HepG2 (cell line): ENCODE measurements around the gene BCAS2. TPM values are rescaled to one million over a fixed set of nuclear protein-coding genes. Genes with fewer than 3 reads are reported as not detected.

Experiments used
- ATAC-seq: fragments of 200-7000 bp; cut with Tn5 transposase; 3 replicates; pipeline ENCODE4 v1.9.1; 2020; ENCODE audit warnings: mild to moderate bottlenecking, moderate library complexity
- BruUV-seq: library from RNA; stranded (reverse); fragments of 400-500 nt; replicated peaks from 2 replicates; lab custom pipeline; 2021; lab: Mats Ljungman, UMichigan
- CTCF ChIA-PET: fragments of 300-600 bp; formaldehyde crosslinking; extraction: SDS; loops from one replicate; lab custom pipeline; 2021; ENCODE audit warnings: low total read pairs, inconsistent platforms, low intra/inter-chr PET ratio; lab: Yijun Ruan, JAX
- POLR2A ChIA-PET: fragments of 350-600 bp; sonication (Branson Sonifier 250); formaldehyde crosslinking; loops from one replicate; lab custom pipeline; 2020; ENCODE audit warnings: antibody characterized with exemption, inconsistent platforms; lab: Yijun Ruan, JAX
- DNase-seq: peaks from one replicate; pipeline ENCODE4 v3.0.0-alpha.2; 2015; ENCODE audit warnings: low spot score
- FAIRE-seq: peaks from 3 replicates; lab custom pipeline; 2011; peaks lifted over from hg19 to GRCh38; lab: Jason Lieb, UNC
- H2AFZ ChIP-seq: one replicate; pipeline ENCODE4 v1.6.1; 2011; ENCODE audit warnings: low read length, inconsistent platforms
- H3K27ac ChIP-seq: fragments of 300-600 bp; 3 replicates; pipeline ENCODE4 v1.8.0; 2011; ENCODE audit warnings: mixed run types, mild to moderate bottlenecking, mixed read lengths, low read length, inconsistent platforms; ENCODE audit not compliant: insufficient read depth; ENCODE audit errors: extremely low read length
- H3K27me3 ChIP-seq, 2 experiments: fragments of 200-600 bp in 1 of 2; 2 replicates in 1 of 2; 3 replicates in 1 of 2; pipeline versions ENCODE4 v1.6.0 to v1.8.0; 2011; ENCODE audit warnings: low read length in 2 of 2, mild to moderate bottlenecking in 2 of 2, moderate library complexity in 2 of 2, inconsistent platforms in 1 of 2; ENCODE audit not compliant: insufficient read depth in 2 of 2, control insufficient read depth in 1 of 2
- H3K36me3 ChIP-seq, 2 experiments: fragments of 200-600 bp in 1 of 2; replicated peaks in 1 of 2; 2 replicates in 1 of 2; 3 replicates in 1 of 2; pipeline versions ENCODE4 v1.5.1 to v1.8.0; 2011; ENCODE audit warnings: low read length in 2 of 2, inconsistent platforms in 1 of 2; ENCODE audit not compliant: insufficient read depth in 2 of 2, control insufficient read depth in 1 of 2
- H3K4me1 ChIP-seq: 2 replicates; pipeline ENCODE4 v1.5.1; 2012; ENCODE audit warnings: low read length, inconsistent platforms; ENCODE audit not compliant: insufficient read depth
- H3K4me2 ChIP-seq: 2 replicates; pipeline ENCODE4 v1.6.0; 2011; ENCODE audit warnings: low read depth, low read length, inconsistent platforms
- H3K4me3 ChIP-seq, 3 experiments: fragments of 200-600 bp in 1 of 3; sonication (generic), shearing (Covaris generic) in 1 of 3; replicated peaks in 1 of 3; 2 replicates each; pipeline ENCODE4 v1.5.1; 2011 to 2016; ENCODE audit warnings: low read length in 3 of 3, inconsistent platforms in 2 of 3, low read depth in 2 of 3, mild to moderate bottlenecking in 2 of 3, control low read depth in 1 of 3, mixed read lengths in 1 of 3; ENCODE audit not compliant: insufficient read depth in 1 of 3
- H3K79me2 ChIP-seq: one replicate; pipeline ENCODE4 v1.6.1; 2011; ENCODE audit warnings: low read length, inconsistent platforms; ENCODE audit not compliant: insufficient read depth
- H3K9ac ChIP-seq: 2 replicates; pipeline ENCODE4 v1.6.0; 2011; ENCODE audit warnings: mild to moderate bottlenecking, low read depth, low read length, inconsistent platforms; ENCODE audit not compliant: insufficient read depth
- H3K9me3 ChIP-seq: 2 replicates; pipeline ENCODE4 v1.5.1; 2012; ENCODE audit warnings: mild to moderate bottlenecking, low read length
- H4K20me1 ChIP-seq: 2 replicates; pipeline ENCODE4 v1.6.0; 2011; ENCODE audit warnings: inconsistent platforms, mild to moderate bottlenecking, low read length, moderate library complexity; ENCODE audit not compliant: insufficient read depth
- PRMT3 ChIP-seq: sonication (generic); formaldehyde crosslinking; IDR thresholded peaks from 2 replicates; pipeline ENCODE4 v1.8.1; 2022; ENCODE audit warnings: low read depth, mild to moderate bottlenecking, moderate library complexity, missing genetic modification reagents, borderline replicate concordance
- ZBTB10 ChIP-seq: sonication (generic); formaldehyde crosslinking; IDR thresholded peaks from 2 replicates; pipeline ENCODE4 v1.4.0; 2020; ENCODE audit warnings: missing genetic modification reagents, borderline replicate concordance
- ZNF3 ChIP-seq: IDR thresholded peaks from 2 replicates; pipeline ENCODE4 v1.7.0; 2017; ENCODE audit warnings: inconsistent platforms
- ZSCAN25 ChIP-seq: sonication (generic); formaldehyde crosslinking; IDR thresholded peaks from 2 replicates; pipeline ENCODE4 v1.8.0; 2022; ENCODE audit warnings: mild to moderate bottlenecking, missing genetic modification reagents
- WGBS: methylation state at CpG from one replicate; pipeline ENCODE4 v1.1.6; 2017; ENCODE audit warnings: low lambda C conversion rate; 5-methylcytosine and 5-hydroxymethylcytosine counted together
- in situ Hi-C: cut with HindIII; loops from 2 replicates; pipeline ENCODE4 v1.10.0; 2017; ENCODE audit warnings: low pct_unique_long_range_greater_than_20kb; ENCODE audit not compliant: extremely low pct_ligation_motif_present
- intact Hi-C: fragments of 100-400 bp; cut with micrococcal nuclease; formaldehyde crosslinking; loops from one replicate; pipeline ENCODE4 v1.10.0; 2022; ENCODE audit not compliant: unreplicated experiment
- polyA plus RNA-seq, 8 experiments: library from polyadenylated mRNA; depleted of rRNA in 3 of 8; stranded (reverse) in 7 of 8; unstranded in 1 of 8; fragments of >200 nt; fragmentation: Illumina TruSeq in 4 of 8; extraction: Trizol in 4 of 8; gene quantifications; 2 replicates each; pipeline versions ENCODE4 v1.2.1 to v1.2.3, GENCODE V29; 2011 to 2016; ENCODE audit warnings: low read depth in 4 of 8, missing spikeins in 1 of 8, mixed read lengths in 1 of 8; ENCODE audit not compliant: insufficient read depth in 1 of 8
- total RNA-seq, 5 experiments: library from RNA; depleted of rRNA; stranded (reverse); fragments of >200 nt; fragmentation: Illumina TruSeq; extraction: Trizol; gene quantifications; 2 replicates each; pipeline ENCODE4 v1.2.3, GENCODE V29; 2016; ENCODE audit warnings: low read depth in 1 of 5
- TF ChIP-seq, protein P1 (sequence below): sonication (generic); formaldehyde crosslinking; IDR thresholded peaks from 2 replicates; pipeline ENCODE4 v1.8.1; 2023; ENCODE audit warnings: missing genetic modification reagents, inconsistent platforms, borderline replicate concordance

The BCAS2 gene
- total and polyA plus RNA-seq, 2 of the 13 experiments (the other 11 are each of a cell fraction or from before 2014, with no cell fraction given), result 18.0 to 47.4 TPM

DNA sequence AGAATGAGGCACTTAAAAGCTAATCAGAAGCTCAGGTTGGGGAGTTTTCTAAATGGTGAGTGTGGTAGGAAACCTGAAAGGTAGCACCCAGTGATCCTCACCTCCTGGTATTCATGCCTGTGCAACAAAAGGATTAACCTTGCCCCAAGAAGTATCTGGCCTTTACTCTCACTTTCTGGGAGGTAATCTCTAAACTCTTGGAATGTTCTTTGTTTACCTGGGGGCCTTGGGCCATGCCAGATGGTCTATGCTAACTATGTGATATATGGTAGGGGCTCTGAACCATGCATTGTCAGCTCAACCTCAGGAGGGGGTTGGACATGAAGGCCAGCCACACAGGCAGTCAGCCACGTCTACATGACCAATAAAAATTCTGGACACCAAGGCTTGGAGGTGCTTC, 46.0 kb downstream of the BCAS2 start (continued):
- no peak for TF ChIP-seq ZBTB10 (CRISPR knock-in tag)

GRCh38 chr1:114531094-114531493, 50.3 kb downstream of the BCAS2 start:
- Histone ChIP-seq H3K4me1 (no peaks in the 10 kb centered on the region), H3K4me3 (no peak overlapping the region), H2AFZ (no peak overlapping the region), H3K79me2 (no peaks in the 10 kb centered on the region), H3K9ac (no peak overlapping the region), H3K27ac (no peak overlapping the region), H3K4me2 (no peak overlapping the region), H3K27me3 (peaks cover 0 to 2% of the 10 kb centered on the region in 2 experiments; a peak in 2 of 5 replicates), H4K20me1 (no peaks in the 10 kb centered on the region), H3K9me3 (no peaks in the 10 kb centered on the region), H3K36me3 (no peaks in the 10 kb centered on the region)
- DNase-seq, result no peak
- ChIA-PET CTCF (no interaction called here), POLR2A (no interaction called here)
- ATAC-seq, result no peak
- intact Hi-C loops, result no loop called here
- 45% methylated on average over 1 of the region's 1 CpG for WGBS
- TF ChIP-seq ZNF3 (CRISPR knock-in tag) (no peak), PRMT3 (CRISPR knock-in tag) (no peak), ZSCAN25 (CRISPR knock-in tag) (no peak)
- TF ChIP-seq, protein P1, sequence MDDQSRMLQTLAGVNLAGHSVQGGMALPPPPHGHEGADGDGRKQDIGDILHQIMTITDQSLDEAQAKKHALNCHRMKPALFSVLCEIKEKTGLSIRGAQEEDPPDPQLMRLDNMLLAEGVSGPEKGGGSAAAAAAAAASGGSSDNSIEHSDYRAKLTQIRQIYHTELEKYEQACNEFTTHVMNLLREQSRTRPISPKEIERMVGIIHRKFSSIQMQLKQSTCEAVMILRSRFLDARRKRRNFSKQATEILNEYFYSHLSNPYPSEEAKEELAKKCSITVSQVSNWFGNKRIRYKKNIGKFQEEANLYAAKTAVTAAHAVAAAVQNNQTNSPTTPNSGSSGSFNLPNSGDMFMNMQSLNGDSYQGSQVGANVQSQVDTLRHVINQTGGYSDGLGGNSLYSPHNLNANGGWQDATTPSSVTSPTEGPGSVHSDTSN, result no peak
- no peak for FAIRE-seq
- BruUV-seq, result no TSS peak
- in situ Hi-C loops, result no loop called here
